NCI-H82 (cell line): ENCODE measurements around the gene TBCD.

Source experiments
- DNase-seq: peaks from one replicate; lab custom pipeline; 2025; lab: John Stamatoyannopoulos, UW

TBCD gene

GRCh38 chr17:82729479-82730260 lies 22.2 kb upstream of the TBCD start:
- DNase-seq, result no peak

GRCh38 chr17:82732118-82732743 lies 19.6 kb upstream of the TBCD start:
- no peak for DNase-seq

GRCh38 chr17:82734987-82735866 lies 16.6 kb upstream of the TBCD start, which contains the start of gene FN3K:
FN3K (plus strand) TSS chr17:82735615; CDS start chr17:82735637, 22 bp downstream.
- DNase-seq, result peak; percentile 70

- DNase-seq, result no peak
Measured at GRCh38 chr17:82736511-82737185, 15.2 kb upstream of the TBCD start.

- DNase-seq, result no peak
Measured at GRCh38 chr17:82737967-82738877, 13.6 kb upstream of the TBCD start.

GRCh38 chr17:82740906-82741759 lies 10.7 kb upstream of the TBCD start:
- peak; percentile 43 for DNase-seq

- DNase-seq, result no peak
Measured at GRCh38 chr17:82743344-82744219, 8.3 kb upstream of the TBCD start.

GRCh38 chr17:82744736-82745135 lies 7.1 kb upstream of the TBCD start:
- peak; percentile 38 for DNase-seq

- DNase-seq, result peak; percentile 83
Measured at GRCh38 chr17:82745524-82745923, 6.3 kb upstream of the TBCD start.

- DNase-seq, result no peak
Measured at GRCh38 chr17:82748756-82749155, 3.1 kb upstream of the TBCD start.

- DNase-seq, result peak; percentile 18
Measured at GRCh38 chr17:82750241-82750908, 1.5 kb upstream of the TBCD start.

- DNase-seq, result peak; percentile 95
Measured at GRCh38 chr17:82751171-82751570, 694 bp upstream of the TBCD start.

GRCh38 chr17:82752371-82753200 lies 721 bp downstream of the TBCD start:
- DNase-seq, result peak; percentile 41

GRCh38 chr17:82753201-82753464 lies 1.3 kb downstream of the TBCD start:
- DNase-seq, result peak; percentile 39

- DNase-seq, result peak; percentile 85
Measured at GRCh38 chr17:82754297-82755208, 2.7 kb downstream of the TBCD start.

- peak; percentile 72 for DNase-seq
Measured at GRCh38 chr17:82756166-82756565, 4.3 kb downstream of the TBCD start.

GRCh38 chr17:82765371-82765770 lies 13.5 kb downstream of the TBCD start:
- DNase-seq, result no peak
